ENCODE data around the gene ING1.

Gene ING1

DNA sequence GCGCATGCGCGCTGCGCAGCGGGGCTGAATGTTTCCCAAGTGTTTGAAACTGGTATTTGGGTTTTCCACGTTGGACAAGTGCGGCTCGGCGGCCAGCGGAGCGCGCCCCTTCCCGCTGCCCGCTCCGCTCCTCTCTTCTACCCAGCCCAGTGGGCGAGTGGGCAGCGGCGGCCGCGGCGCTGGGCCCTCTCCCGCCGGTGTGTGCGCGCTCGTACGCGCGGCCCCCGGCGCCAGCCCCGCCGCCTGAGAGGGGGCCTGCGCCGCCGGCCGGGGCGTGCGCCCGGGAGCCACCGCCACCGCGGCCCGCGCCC lies at the start of gene ING1:
ING1 (plus strand) TSS at position 59 of the 311 bp plus-strand sequence. CDS start 450 bp downstream, outside the sequence.
- TF ChIP-seq EZH2 (IDR thresholded peaks at IDR 0.05; ENCODE audit: borderline replicate concordance, low read length): no peak
- no peak for TF ChIP-seq CTCF (IDR thresholded peaks at IDR 0.05; ENCODE audit: low read length)
- Histone ChIP-seq H3K4me1 (ENCODE audit: insufficient read depth, low read length, severe bottlenecking) (peaks cover 32% of the 10 kb centered on the region), H3F3A (ENCODE audit: insufficient read depth, low read length) (no peaks in the 10 kb centered on the region; the same call in 1 of the 2 replicates), H2AFZ (ENCODE audit: low read length) (no peak within 1 kb of the TSS), H3K9ac (ENCODE audit: low read length) (peak within 1 kb of the TSS; percentile 88), H4K20me1 (ENCODE audit: insufficient read depth, low read length) (peaks cover 8% of the 10 kb centered on the region; the same call in 1 of the 2 replicates), H3K36me3 (ENCODE audit: insufficient read depth, low read length) (no peaks in the 10 kb centered on the region; the same call in 1 of the 2 replicates), H3K27me3 (ENCODE audit: insufficient read depth, low read length) (no peaks in the 10 kb centered on the region), H3K9me2 (ENCODE audit: low read depth, low read length) (no peaks in the 10 kb centered on the region), H3K27ac (ENCODE audit: low read depth, low read length, poor library complexity, severe bottlenecking) (peak within 1 kb of the TSS; percentile 96), H3K9me3 (ENCODE audit: low read length) (no peaks in the 10 kb centered on the region), H3K4me3 (ENCODE audit: low read depth, low read length, poor library complexity, severe bottlenecking) (peak within 1 kb of the TSS; percentile 78), H3K79me2 (ENCODE audit: insufficient read depth, low read length) (peaks cover 33% of the 10 kb centered on the region), H3K4me2 (ENCODE audit: low read length) (peak within 1 kb of the TSS; percentile 86)

- Histone ChIP-seq H3K27ac (ENCODE audit: low read depth, low read length, poor library complexity, severe bottlenecking) (no peak overlapping the region), H3K9ac (ENCODE audit: low read length) (no peak overlapping the region), H3F3A (ENCODE audit: insufficient read depth, low read length) (no peaks in the 10 kb centered on the region), H3K9me3 (ENCODE audit: low read length) (0 out of 2 replicates have a peak, but pooled peaks cover 4% of the 10 kb centered on the region), H2AFZ (ENCODE audit: low read length) (no peak overlapping the region), H3K4me2 (ENCODE audit: low read length) (no peak overlapping the region), H4K20me1 (ENCODE audit: insufficient read depth, low read length) (no peaks in the 10 kb centered on the region), H3K79me2 (ENCODE audit: insufficient read depth, low read length) (no peaks in the 10 kb centered on the region), H3K27me3 (ENCODE audit: insufficient read depth, low read length) (no peaks in the 10 kb centered on the region), H3K4me1 (ENCODE audit: insufficient read depth, low read length, severe bottlenecking) (peaks cover 22% of the 10 kb centered on the region), H3K9me2 (ENCODE audit: low read depth, low read length) (no peaks in the 10 kb centered on the region), H3K36me3 (ENCODE audit: insufficient read depth, low read length) (peaks cover 97% of the 10 kb centered on the region), H3K4me3 (ENCODE audit: low read depth, low read length, poor library complexity, severe bottlenecking) (no peak overlapping the region)
- TF ChIP-seq CTCF (IDR thresholded peaks at IDR 0.05; ENCODE audit: low read length): no peak
Measured at GRCh38 chr13:110664041-110664440, 49.5 kb upstream of the ING1 start.

DNA sequence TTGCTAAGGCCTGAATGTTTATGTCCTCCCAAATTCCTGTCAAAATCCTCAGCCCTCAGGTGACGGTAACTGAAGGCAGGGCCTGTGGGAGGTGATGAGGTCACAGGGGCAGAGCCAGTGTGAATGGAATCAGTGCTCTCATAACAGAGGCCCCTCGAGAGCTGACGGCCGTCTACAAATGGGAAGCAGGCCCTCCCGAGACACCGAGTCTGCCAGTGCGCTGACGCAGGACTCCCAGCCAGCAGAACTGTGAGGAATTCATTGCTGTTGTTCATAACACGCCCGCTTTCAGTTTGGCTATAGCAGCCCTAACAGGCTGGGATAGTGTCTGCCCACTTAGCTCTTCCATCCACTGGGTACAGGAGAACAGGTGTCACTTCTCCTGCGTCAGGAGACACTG lies 48.8 kb upstream of the ING1 start:
- H3K4me1 ChIP-seq (ENCODE audit: insufficient read depth, low read length, severe bottlenecking): peaks cover 22% of the 10 kb centered on the region
- H3K36me3 ChIP-seq (ENCODE audit: insufficient read depth, low read length): peaks cover 97% of the 10 kb centered on the region
- no peak for TF ChIP-seq CTCF (IDR thresholded peaks at IDR 0.05; ENCODE audit: low read length)
- TF ChIP-seq EZH2 (IDR thresholded peaks at IDR 0.05; ENCODE audit: borderline replicate concordance, low read length): no peak
- peak overlapping the region; percentile 75 for H3K27ac ChIP-seq (ENCODE audit: low read depth, low read length, poor library complexity, severe bottlenecking)
- 0 out of 2 replicates have a peak, but pooled peaks cover 4% of the 10 kb centered on the region for H3K9me3 ChIP-seq (ENCODE audit: low read length)
- H3F3A ChIP-seq (ENCODE audit: insufficient read depth, low read length): no peaks in the 10 kb centered on the region
- no peaks in the 10 kb centered on the region for H3K27me3 ChIP-seq (ENCODE audit: insufficient read depth, low read length)
- H3K4me2 ChIP-seq (ENCODE audit: low read length): no peak overlapping the region
- H4K20me1 ChIP-seq (ENCODE audit: insufficient read depth, low read length): no peaks in the 10 kb centered on the region
- no peak overlapping the region for H2AFZ ChIP-seq (ENCODE audit: low read length)
- no peak overlapping the region for H3K9ac ChIP-seq (ENCODE audit: low read length)
- H3K79me2 ChIP-seq (ENCODE audit: insufficient read depth, low read length): no peaks in the 10 kb centered on the region
- no peaks in the 10 kb centered on the region for H3K9me2 ChIP-seq (ENCODE audit: low read depth, low read length)
- H3K4me3 ChIP-seq (ENCODE audit: low read depth, low read length, poor library complexity, severe bottlenecking): no peak overlapping the region

Measured in OCI-LY1 (cell line).